ENCODE measurements around the gene SKI. TPM values are rescaled to one million over a fixed set of nuclear protein-coding genes. Genes with fewer than 3 reads are reported as not detected.

The SKI gene
- total and polyA plus RNA-seq, 2 of the 4 experiments (the other 2 are of a cell fraction) = 2.3 to 20.1 TPM

GRCh38 chr1:2215909-2216766 lies 12.0 kb upstream of the SKI start:
- in situ Hi-C loops (cut with MboI; ENCODE audit: low sequenced_read_pairs) = no loop called here

More at GRCh38 chr1:2215909-2216766, 12.0 kb upstream of the SKI start:
- Histone ChIP-seq H2BK20ac (ENCODE audit: low read depth, low read length) (no peak overlapping the region), H3K27me3 (ENCODE audit: control insufficient read depth, insufficient read depth, low read length) (no peaks in the 10 kb centered on the region), H2BK120ac (ENCODE audit: low read depth, low read length) (no peak overlapping the region), H4K20me1 (ENCODE audit: insufficient read depth, low read length) (no peaks in the 10 kb centered on the region; the same call in 1 of the 2 replicates), H3K36me3 (ENCODE audit: control insufficient read depth, insufficient read depth, low read length) (no peaks in the 10 kb centered on the region), H3K9ac (ENCODE audit: low read depth, low read length) (no peak overlapping the region), H2AFZ (replicated peaks; ENCODE audit: low read length, poor library complexity) (no peak overlapping the region), H2BK5ac (ENCODE audit: low read depth, low read length, poor library complexity, severe bottlenecking) (no peak overlapping the region), H3K79me1 (ENCODE audit: low read depth in 1 of 2, low read length in 2 of 2) (peaks cover 0 to 20% of the 10 kb centered on the region in 2 experiments; a peak in 3 of 4 replicates), H2AK9ac (replicated peaks; ENCODE audit: low read depth, low read length, poor library complexity) (peak overlapping the region; percentile 81), H3K4ac (ENCODE audit: low read depth, low read length) (no peak overlapping the region), H3K56ac (ENCODE audit: extremely low read depth, insufficient read depth, low read length) (no peak overlapping the region), H3K23ac (ENCODE audit: low read depth, low read length) (no peak overlapping the region), H3K9me3 (ENCODE audit: control insufficient read depth, insufficient read depth, low read length) (no peaks in the 10 kb centered on the region), H3K27ac (ENCODE audit: insufficient read depth, low read length) (no peak overlapping the region), H3K4me1 (ENCODE audit: control insufficient read depth, insufficient read depth, low read length) (peaks cover 27% of the 10 kb centered on the region), H4K8ac (ENCODE audit: low read depth in 2 of 2, low read length in 2 of 2) (no peak overlapping the region), H3K4me2 (ENCODE audit: low read depth, low read length) (no peak overlapping the region), H2BK15ac (ENCODE audit: low read depth, low read length) (no peak overlapping the region), H3K9me1 (ENCODE audit: insufficient read depth, low read length) (peaks cover 7% of the 10 kb centered on the region; the same call in 1 of the 2 replicates), H4K5ac (ENCODE audit: low read depth, low read length) (no peak overlapping the region), H3K14ac (replicated peaks; ENCODE audit: low read depth, low read length) (no peak overlapping the region), H3K18ac (ENCODE audit: low read depth, low read length) (no peak overlapping the region), H4K91ac (ENCODE audit: insufficient read depth, low read depth, low read length) (no peak overlapping the region), H2AK5ac (ENCODE audit: low read depth, low read length) (no peak overlapping the region), H3K4me3 (ENCODE audit: insufficient read depth, low read depth, low read length) (no peak overlapping the region)
- intact Hi-C loops (cut with micrococcal nuclease) (no loop called here), dilution Hi-C loops (cut with HindIII; ENCODE audit: low sequenced_read_pairs, unreplicated experiment) (no loop called here)
- WGBS, 2 experiments (ENCODE audit: extremely low coverage in 2 of 2, insufficient read length in 1 of 2) = 95% methylated on average over 19 of the region's 25 CpGs; no CpG with 5 or more reads in 1 of the 2 experiments
- ATAC-seq (ENCODE audit: low read depth) (no peak), DNase-seq (no peak)
- BruUV-seq (replicated peaks) = no TSS peak
- ChIA-PET POLR2A (ENCODE audit: unreplicated experiment) (no interaction called here), CTCF (no interaction called here)
- no peak for TF ChIP-seq MAFK (IDR thresholded peaks at IDR 0.05; ENCODE audit: low read depth, low read length)
- TF ChIP-seq ELK1 (IDR thresholded peaks at IDR 0.05; ENCODE audit: borderline replicate concordance, low read depth, low read length) = no peak
- no peak for TF ChIP-seq RAD21 (IDR thresholded peaks at IDR 0.05; ENCODE audit: low read length)
- TF ChIP-seq SMC3 (IDR thresholded peaks at IDR 0.05; ENCODE audit: low read depth, low read length) = no peak
- TF ChIP-seq MAZ (IDR thresholded peaks at IDR 0.05; ENCODE audit: borderline replicate concordance, low read depth, low read length) = no peak
- no peak for TF ChIP-seq NFE2L2 (IDR thresholded peaks at IDR 0.05; ENCODE audit: low read depth, low read length)
- no peak for TF ChIP-seq RFX5 (IDR thresholded peaks at IDR 0.05; ENCODE audit: low read depth, low read length)
- TF ChIP-seq USF2 (IDR thresholded peaks at IDR 0.05; ENCODE audit: low read depth, low read length) = no peak
- TF ChIP-seq BHLHE40 (IDR thresholded peaks at IDR 0.05; ENCODE audit: low read depth, low read length) = no peak
- no peak for TF ChIP-seq CHD1 (IDR thresholded peaks at IDR 0.05; ENCODE audit: low read depth, low read length)
- no peak for TF ChIP-seq POLR2A (IDR thresholded peaks at IDR 0.05; ENCODE audit: low read depth, low read length)
- no peak for TF ChIP-seq FOS (IDR thresholded peaks at IDR 0.05; ENCODE audit: low read depth, low read length)
- TF ChIP-seq CTCF (conservative IDR thresholded peaks at IDR 0.05; ENCODE audit: low read depth, low read length) = no peak
- no peak for TF ChIP-seq RCOR1 (IDR thresholded peaks at IDR 0.05; ENCODE audit: insufficient replicate concordance, low read length)
